GM19193 (cell line): ENCODE results near the gene EPB41L1.

ENCODE experiments used
- POLR2A ChIP-seq: IDR thresholded peaks from 4 replicates; pipeline ENCODE4 v1.6.1; 2011; ENCODE audit not compliant: insufficient read depth, insufficient read length; ENCODE audit errors: extremely low read depth

Gene EPB41L1

DNA sequence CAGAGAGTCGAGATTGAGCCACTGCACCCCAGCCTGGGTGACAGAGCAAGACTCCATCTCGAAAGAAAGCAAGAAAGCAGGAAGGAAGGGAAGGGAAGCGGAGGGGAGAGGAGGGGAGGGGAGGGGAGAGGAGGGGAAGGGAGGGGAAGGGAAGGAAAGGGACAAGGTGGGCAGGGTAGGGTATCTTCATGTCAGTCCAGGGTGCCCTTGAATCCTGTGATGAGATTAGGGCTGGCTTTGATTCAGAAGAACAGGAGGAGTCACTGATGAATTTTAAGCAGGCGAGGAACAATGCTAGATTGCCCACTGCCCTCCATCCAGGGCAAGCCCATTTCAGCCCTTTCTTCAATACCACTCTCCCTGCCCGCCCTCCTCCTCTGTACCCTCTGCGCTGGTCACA, 35.0 kb upstream of the EPB41L1 start:
- TF ChIP-seq POLR2A: no peak

GRCh38 chr20:36120241-36120640, 34.3 kb upstream of the EPB41L1 start:
- no peak for TF ChIP-seq POLR2A

DNA sequence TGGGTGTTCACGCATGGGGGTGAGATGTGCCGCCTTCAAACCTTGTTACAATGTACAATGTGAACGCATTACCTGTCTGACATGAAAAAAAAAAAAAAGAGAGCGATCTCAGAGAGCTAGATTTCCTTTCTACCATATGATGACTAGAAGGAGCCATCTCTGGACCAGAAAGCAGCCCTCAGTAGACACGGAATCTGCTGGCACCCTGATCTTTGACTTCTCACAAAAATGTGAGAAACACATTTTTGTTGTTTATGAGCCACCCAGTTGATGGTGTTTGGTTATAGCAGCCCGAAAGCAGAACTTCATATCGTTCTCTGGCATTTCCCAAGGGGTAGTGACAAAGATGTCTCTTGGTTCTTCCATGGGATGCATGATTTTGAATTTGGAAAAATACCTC, 33.5 kb upstream of the EPB41L1 start:
- no peak for TF ChIP-seq POLR2A

GRCh38 chr20:36121981-36122930, 32.3 kb upstream of the EPB41L1 start:
- TF ChIP-seq POLR2A: no peak

GRCh38 chr20:36122931-36123288, 31.6 kb upstream of the EPB41L1 start:
- TF ChIP-seq POLR2A: no peak

GRCh38 chr20:36125097-36125496, 29.4 kb upstream of the EPB41L1 start:
- no peak for TF ChIP-seq POLR2A

DNA sequence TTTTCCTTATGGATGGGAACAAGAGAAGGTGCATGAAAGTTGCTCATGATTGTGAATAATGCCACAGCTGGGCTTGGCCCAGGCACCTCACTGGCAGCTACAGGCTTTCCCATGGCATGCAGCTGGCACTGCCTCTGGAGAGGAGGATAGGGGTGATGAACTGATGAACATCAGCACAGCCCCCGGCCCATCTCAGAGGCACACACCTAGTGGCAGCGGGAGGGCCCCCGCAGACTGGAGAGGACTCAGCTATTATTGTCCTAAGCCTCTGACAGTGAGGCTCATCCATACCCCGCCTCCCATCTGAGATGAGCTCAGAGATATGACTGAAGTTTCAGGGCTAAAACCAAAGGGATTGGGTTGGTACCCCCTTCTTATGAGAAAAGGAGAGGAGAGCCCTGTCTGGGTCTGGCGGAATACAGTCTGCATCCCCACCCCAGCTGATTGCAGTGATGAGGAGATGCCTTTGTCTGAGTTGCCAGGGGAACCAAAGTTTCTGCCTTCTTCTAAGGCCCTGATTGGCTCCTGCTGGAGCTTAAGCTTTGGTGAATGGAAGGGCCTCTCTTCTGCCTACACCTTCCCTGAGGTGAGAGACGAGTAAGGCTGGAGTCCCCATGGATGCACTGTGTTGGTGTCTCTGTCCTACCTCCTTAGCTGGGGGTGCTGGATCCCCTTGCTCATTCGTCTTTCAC, 27.6 kb upstream of the EPB41L1 start:
- TF ChIP-seq POLR2A: no peak

DNA sequence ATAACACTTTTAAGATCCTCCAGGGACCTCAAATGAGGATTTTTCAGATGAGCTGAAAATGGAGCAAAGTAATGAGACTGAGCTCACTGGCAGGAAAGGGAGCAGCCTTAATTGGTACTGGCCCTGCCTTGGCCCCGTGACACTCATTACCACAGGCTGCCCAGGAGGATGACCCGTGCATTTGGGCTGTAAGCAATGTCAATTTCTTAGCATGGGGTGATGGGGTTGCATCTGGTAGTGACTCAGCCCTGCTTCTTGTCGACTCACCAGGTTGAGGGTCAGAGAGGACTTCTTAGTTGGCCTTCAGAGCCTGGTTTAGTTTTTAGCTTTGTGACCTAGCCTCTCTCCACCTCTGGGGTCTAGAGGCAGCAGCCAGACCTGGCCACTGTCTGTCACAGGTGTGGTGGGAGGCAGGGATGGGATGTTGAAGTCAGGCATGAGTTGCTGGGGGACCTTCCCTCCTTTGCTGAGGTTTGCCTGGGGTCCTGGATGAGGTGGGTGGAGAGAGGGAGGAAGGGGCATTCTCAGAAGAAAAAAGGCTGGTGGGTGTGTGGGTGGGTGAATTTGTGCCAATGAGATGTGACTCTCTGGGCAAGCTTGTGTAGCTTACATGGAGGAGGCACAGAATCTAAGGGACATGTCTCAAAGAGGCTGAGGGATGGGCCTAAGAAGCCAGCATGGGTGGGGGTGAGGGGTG, 25.9 kb upstream of the EPB41L1 start:
- no peak for TF ChIP-seq POLR2A

GRCh38 chr20:36129160-36129543, 25.4 kb upstream of the EPB41L1 start:
- no peak for TF ChIP-seq POLR2A

GRCh38 chr20:36130390-36130789, 24.1 kb upstream of the EPB41L1 start:
- TF ChIP-seq POLR2A: no peak

DNA sequence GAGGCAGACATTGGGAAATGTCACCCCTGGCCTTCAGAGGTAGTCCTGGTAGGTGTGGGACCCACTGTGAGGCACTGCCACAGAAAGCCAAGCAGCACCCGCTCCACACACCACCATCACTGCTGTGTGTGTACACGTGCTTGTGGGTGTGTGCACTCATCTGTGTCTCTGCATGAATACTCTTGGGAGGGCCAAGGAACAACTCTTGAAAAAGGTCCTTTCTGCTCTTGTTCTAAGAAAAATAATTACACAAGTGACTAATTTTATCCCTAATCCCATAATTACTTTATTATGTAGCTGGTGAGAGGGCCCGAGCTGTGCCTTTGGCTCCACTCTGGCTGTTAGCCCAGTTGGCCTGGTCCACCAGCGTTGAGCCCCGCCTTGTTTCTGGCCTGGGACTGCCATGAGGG, 21.7 kb upstream of the EPB41L1 start:
- TF ChIP-seq POLR2A: no peak

DNA sequence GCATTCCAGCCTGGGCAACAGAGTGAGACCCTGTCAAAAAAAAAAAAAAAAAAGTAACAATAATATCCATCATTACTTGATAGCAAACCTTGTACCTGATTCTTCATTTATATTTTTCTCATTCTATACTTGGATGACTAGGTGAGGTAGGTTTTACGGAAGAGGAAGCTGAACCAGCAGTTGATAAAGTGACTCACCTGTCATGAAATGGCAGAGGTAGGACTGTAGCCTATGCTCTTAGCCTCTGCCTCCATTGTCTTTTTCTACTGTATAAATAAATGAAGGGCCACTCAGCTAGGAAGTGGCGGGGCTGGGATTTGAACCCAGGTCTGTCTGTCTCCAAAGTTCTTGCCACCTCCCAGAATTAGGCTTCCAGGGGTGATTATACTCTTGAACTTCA, 20.7 kb upstream of the EPB41L1 start:
- TF ChIP-seq POLR2A: no peak

DNA sequence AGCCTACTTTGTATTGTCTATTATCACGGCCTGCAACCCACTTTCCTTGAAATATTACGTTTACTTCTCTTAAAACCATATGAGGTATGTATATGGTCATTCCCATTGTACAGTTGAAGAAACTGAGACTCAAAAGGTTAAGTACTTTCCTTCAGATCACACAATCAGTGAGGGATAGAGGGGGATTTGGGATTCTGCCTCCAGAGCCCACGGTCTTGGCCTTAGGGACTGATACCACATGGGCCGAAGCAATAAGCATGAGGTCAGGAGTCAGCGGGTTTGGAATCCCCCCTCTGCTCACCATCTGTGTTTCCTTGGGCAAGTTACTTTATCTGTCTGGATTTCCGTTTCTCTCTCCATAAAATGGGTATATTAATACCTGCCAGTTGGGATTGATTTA, 19.4 kb upstream of the EPB41L1 start:
- no peak for TF ChIP-seq POLR2A

DNA sequence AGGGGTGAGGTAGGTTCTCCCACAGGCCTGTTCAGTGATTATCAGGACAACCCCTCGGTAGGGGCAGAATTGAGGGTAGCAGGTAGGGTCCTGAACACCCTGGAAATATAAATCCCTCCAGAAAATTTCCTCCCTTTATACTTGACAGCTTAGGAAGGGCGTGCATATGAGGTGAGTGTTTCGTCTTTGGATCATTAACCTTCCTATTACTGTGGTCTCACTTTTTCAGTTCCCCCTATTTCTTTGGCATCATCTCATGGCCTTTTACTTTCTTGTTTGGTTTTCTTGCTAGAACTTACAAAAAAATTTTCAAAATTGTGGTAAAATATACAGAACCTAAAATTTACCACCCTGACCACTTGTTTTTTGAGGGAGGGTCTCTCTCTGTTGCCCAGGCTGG, 18.7 kb upstream of the EPB41L1 start:
- TF ChIP-seq POLR2A: no peak

- TF ChIP-seq POLR2A: no peak
Measured at GRCh38 chr20:36141310-36141709, 13.2 kb upstream of the EPB41L1 start.
